HS-5 (cell line): Measurements from ENCODE around the gene TBC1D16.

Experiments
- DNase-seq: peaks from one replicate; pipeline ENCODE4 v3.0.0-alpha.2; 2012; ENCODE audit warnings: low read depth

TBC1D16 gene, protein sequence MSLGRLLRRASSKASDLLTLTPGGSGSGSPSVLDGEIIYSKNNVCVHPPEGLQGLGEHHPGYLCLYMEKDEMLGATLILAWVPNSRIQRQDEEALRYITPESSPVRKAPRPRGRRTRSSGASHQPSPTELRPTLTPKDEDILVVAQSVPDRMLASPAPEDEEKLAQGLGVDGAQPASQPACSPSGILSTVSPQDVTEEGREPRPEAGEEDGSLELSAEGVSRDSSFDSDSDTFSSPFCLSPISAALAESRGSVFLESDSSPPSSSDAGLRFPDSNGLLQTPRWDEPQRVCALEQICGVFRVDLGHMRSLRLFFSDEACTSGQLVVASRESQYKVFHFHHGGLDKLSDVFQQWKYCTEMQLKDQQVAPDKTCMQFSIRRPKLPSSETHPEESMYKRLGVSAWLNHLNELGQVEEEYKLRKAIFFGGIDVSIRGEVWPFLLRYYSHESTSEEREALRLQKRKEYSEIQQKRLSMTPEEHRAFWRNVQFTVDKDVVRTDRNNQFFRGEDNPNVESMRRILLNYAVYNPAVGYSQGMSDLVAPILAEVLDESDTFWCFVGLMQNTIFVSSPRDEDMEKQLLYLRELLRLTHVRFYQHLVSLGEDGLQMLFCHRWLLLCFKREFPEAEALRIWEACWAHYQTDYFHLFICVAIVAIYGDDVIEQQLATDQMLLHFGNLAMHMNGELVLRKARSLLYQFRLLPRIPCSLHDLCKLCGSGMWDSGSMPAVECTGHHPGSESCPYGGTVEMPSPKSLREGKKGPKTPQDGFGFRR

DNA sequence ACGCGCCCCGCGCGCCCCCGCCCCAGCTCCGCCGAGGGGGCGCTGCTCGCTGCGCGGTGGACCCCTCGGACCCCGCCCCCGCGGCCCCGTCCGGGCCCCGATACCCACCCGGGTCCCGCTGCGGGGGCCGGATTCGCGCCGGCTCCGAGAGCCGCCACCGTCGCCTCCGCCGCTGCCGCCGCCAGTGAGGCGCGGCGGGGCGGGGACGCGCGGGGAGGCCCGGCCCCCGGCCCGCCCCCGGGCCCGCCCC is at the start of gene TBC1D16:
Gene TBC1D16 (minus strand): TSS at position 186 of the 250 bp plus-strand sequence. CDS start 22,325 bp downstream, outside the sequence.
- DNase-seq: no peak

DNA sequence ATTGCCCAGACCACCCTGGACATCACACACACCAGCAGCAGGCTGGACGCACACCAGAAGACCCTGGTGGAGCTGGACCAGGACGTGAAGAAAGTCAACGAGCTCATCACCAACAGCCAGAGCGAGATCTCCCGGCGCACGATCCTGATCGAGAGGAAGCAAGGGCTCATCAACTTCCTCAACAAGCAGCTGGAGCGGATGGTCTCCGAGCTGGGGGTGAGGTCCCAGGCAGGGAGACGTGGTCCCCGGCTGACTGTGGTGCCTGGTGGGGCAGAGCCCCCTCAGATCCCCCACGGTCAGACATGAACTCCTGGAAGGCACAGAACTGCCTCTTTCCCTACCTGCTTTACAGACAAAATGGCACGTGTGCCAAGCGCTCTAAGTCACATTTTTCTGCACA is 49.1 kb upstream of the TBC1D16 start:
- DNase-seq: no peak

- DNase-seq: no peak
Observed at GRCh38 chr17:80083136-80083661, 47.5 kb upstream of the TBC1D16 start.

GRCh38 chr17:80082403-80083135 is 46.9 kb upstream of the TBC1D16 start:
- DNase-seq: no peak

- no peak for DNase-seq
Observed at GRCh38 chr17:80081596-80081995, 45.9 kb upstream of the TBC1D16 start.

- DNase-seq: no peak
Observed at GRCh38 chr17:80080081-80080480, 44.4 kb upstream of the TBC1D16 start.

- DNase-seq: no peak
Observed at GRCh38 chr17:80072410-80072809, 36.7 kb upstream of the TBC1D16 start.

GRCh38 chr17:80071116-80071841 is 35.6 kb upstream of the TBC1D16 start:
- no peak for DNase-seq

DNA sequence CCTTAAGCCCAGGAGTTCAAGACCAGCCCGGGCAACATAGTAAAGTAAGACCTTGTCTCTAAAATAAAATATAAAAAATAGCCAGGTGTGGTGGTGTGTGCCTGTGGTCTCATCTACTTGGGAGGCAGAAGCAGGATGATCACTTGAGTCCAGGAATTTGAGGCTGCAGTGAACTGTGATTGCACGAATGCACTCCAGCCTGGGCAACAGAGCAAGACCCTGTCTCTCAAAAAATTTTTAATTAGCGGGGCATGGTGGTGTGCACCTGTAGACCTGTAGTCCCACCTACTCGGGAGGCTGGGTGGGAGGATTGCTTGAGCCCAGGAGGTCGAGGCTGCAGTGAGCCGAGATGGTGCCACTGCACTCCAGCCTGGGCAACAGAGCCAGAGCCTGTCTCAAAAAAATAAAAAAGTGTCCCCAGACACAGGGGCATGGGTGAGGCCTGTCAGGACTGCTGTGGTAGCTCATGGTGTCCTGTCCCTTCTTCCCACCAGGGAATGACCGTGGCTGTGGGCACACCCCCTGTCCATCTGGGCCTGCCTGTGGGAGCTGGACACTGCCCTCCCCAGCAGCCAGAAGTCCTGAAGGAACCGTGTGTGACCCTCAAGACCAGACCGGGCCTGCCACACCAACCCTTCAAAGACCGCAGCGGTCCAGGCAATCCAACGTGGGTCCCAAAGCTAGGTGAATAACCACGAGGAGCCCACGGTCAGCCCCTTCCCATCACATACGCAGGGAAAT is 34.9 kb upstream of the TBC1D16 start:
- no peak for DNase-seq

DNA sequence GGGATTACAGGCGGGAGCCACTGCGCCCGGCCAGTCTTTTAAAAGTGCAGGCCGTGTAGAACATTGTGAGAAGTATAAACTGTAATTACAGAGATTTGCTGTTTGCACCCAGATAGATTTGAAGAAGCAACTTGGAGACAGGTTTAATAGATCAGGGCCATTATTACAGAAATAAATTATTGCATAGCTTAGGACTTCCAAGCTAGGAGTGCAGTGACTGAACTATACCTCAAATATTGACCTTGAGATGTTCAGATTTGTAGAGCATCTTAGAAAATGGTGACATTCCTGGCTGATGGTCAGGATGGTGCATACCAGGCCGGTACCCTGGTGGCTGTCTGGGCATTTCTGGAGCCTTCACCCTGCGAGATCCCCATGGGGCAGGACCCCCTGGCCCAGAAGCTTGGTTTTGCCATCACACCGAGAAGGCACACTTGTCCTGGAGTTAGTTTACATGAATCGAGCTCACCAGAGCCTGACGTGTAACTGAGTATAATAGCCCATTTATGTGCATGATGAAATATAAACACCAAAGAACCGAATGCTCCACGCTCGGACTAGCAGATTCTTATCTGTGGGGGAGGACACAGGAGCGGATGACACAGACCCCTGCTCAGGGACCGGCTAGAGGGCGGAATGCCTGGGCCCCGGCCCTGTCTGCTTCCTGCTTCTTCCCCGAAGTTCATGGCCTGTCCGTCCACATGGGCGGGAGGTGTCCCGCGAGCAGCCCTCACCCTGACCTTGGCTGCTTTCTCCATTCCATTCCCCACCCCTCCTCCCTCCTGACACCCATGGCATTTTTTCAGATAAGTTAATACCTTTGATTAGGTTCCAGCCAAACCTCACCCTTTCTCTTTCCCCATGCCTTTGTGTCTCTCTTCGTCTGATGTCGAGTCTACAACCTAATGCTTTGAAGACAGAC is 32.9 kb upstream of the TBC1D16 start:
- DNase-seq: no peak

GRCh38 chr17:80067393-80067986 is 31.8 kb upstream of the TBC1D16 start:
- DNase-seq: no peak

DNA sequence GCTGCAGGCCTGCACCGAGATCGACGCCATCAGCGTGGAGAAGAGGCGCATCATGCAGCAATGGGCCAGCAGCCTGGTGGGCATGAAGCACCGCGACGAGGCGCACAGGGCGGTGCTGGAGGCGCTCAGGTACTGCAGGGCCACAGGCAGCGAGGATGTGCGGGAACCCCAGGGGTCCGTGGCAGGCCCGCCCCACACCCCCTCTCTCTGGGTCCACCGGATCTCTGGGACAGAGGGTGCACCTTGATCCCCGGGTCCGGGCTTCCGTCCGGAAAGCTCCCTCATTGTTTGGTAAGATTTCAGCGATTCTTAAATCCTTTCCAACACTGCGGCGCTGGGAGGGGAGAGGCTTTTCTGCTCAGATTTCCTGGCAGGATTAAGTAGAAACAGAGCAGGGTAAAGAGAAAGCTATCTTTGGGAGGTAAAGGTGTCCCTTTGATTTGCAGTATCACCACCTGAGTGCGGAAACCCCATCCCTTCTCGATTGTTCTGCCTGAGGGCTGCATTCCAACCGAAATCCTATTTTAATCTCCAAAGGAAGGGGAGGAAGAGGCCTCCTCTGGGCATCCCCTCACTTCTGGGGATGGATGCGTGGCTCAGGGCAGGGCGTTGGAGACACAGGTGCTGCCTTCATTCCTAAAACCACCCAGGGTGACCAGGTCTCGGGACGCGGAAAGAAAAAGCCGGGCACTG is 30.0 kb upstream of the TBC1D16 start:
- no peak for DNase-seq

DNA sequence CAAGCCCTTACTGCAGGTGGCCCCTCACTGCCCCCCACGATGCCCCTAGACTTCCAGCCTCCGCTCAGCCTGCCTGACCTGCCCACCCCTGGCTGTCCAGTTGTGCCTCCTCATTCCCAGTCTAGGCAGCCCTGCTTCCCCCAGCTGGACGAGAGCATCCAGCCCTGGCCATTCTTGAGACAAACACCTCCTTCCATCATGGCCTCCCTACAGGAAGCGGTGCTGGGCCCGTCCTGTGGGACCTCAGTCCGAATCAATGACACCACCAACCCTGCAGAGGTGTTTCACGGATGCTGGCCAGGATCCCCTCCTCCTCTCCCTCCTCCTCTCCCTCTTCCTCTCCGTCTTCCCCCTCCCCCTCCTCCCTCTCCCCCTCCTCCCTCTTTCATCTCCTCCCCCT is 29.0 kb upstream of the TBC1D16 start:
- no peak for DNase-seq

- DNase-seq: peak; percentile 29
Observed at GRCh38 chr17:80063830-80064585, 28.3 kb upstream of the TBC1D16 start.

DNA sequence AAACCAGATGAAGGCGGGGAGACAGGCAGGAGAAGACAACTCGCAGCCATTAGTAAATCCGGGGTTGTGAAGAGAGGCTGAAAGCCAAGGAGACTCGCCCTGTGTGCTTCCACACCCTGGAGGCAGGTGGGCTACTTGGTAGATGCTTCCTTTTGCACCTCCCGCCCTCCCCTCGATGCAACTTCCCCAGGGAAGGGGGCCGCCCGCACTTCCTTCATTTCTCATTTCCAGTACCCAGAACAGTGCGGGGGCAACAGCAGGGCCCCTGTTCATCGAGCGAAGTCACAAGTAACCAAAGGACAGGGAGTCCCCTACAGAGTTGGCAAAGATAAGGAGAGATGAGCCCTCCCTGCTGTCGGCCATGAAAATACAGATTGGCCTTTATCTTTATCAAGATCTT is 25.7 kb upstream of the TBC1D16 start:
- no peak for DNase-seq

DNA sequence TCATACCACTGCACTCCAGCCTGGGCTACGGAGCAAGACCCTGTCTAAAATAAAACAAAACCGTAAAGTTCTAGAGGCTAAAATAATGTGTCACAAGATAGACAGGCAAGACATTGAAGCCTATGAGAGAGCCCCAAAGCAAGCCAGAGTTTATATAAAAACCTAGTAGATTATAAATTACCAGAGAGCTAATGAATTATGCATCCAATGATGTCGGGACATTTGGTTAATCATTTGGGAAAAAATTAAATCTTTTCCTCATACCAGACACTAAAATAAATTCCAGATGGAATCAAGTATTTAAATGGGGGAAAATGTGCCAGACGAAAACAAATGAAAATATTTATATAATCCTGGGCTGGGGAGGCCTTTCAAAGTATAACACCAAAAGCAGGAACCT is 25.0 kb upstream of the TBC1D16 start:
- no peak for DNase-seq

GRCh38 chr17:80058311-80058955 is 22.8 kb upstream of the TBC1D16 start:
- DNase-seq: no peak

GRCh38 chr17:80055597-80055996 is 19.9 kb upstream of the TBC1D16 start:
- DNase-seq: no peak
